B cell (primary cell): ENCODE measurements around the gene PPP5C. TPM values are rescaled to one million over a fixed set of nuclear protein-coding genes. Genes with fewer than 3 reads are reported as not detected.

ENCODE experiments used
- ATAC-seq: fragments of 200-7000 bp; cut with Tn5 transposase; one replicate; pipeline ENCODE4 v1.10.0; 2021; ENCODE audit warnings: low read depth, mild to moderate bottlenecking, moderate number of reproducible peaks, moderate library complexity
- CTCF ChIA-PET: fragments of 350-600 bp; sonication (Branson Sonifier 250); formaldehyde crosslinking; loops from one replicate; lab custom pipeline; 2021; ENCODE audit warnings: antibody characterized with exemption, inconsistent platforms; lab: Charles Lee
- POLR2A ChIA-PET: fragments of 350-600 bp; sonication (Branson Sonifier 250); formaldehyde crosslinking; loops from one replicate; lab custom pipeline; 2021; ENCODE audit warnings: antibody characterized with exemption; lab: Charles Lee
- DNase-seq: peaks from one replicate; pipeline ENCODE4 v3.0.0; 2013
- H2AFZ ChIP-seq: 2 replicates; pipeline ENCODE4 v1.6.1; 2012; ENCODE audit warnings: mild to moderate bottlenecking, low read depth, low read length; ENCODE audit not compliant: insufficient read depth, poor library complexity, severe bottlenecking
- H3K27ac ChIP-seq, 2 donors: 1 replicate in 1 of 2; 2 replicates in 1 of 2; pipeline ENCODE4 v1.5.1; 2012 to 2013; ENCODE audit warnings: low read length in 2 of 2, mild to moderate bottlenecking in 2 of 2, moderate library complexity in 1 of 2
- H3K27me3 ChIP-seq, 4 experiments: fragments of 200-600 bp in 1 of 4; sonication (generic) in 1 of 4; replicated peaks in 1 of 4; 1 replicate in 2 of 4; 2 replicates in 2 of 4; pipeline versions ENCODE4 v1.6.1 to v1.7.0; 2013 to 2016; ENCODE audit warnings: low read length in 3 of 4, mild to moderate bottlenecking in 2 of 4, mixed read lengths in 1 of 4, moderate library complexity in 1 of 4; ENCODE audit not compliant: insufficient read depth in 4 of 4, control insufficient read depth in 3 of 4; ENCODE audit errors: control extremely low read depth in 1 of 4
- H3K36me3 ChIP-seq, 2 experiments: replicated peaks in 1 of 2; 1 replicate in 1 of 2; 2 replicates in 1 of 2; pipeline versions ENCODE4 v1.6.1 to v1.7.1; 2013; ENCODE audit warnings: low read length in 1 of 2; ENCODE audit not compliant: insufficient read depth in 2 of 2, control insufficient read depth in 1 of 2; ENCODE audit errors: control extremely low read depth in 1 of 2, extremely low read depth in 1 of 2
- H3K4me1 ChIP-seq, 2 donors: fragments of 200-600 bp in 1 of 2; sonication (generic) in 1 of 2; 1 replicate in 1 of 2; 2 replicates in 1 of 2; pipeline versions ENCODE4 v1.5.1 to v1.6.1; 2013 to 2017; ENCODE audit warnings: low read length in 2 of 2; ENCODE audit not compliant: control insufficient read depth in 2 of 2, insufficient read depth in 2 of 2
- H3K4me2 ChIP-seq: replicated peaks from 2 replicates; pipeline ENCODE3; 2012; ENCODE audit warnings: mild to moderate bottlenecking, low read depth, low read length; ENCODE audit not compliant: poor library complexity, severe bottlenecking
- H3K4me3 ChIP-seq, 5 experiments: fragments of 200-600 bp in 1 of 5; sonication (generic) in 1 of 5; 1 replicate in 3 of 5; 2 replicates in 2 of 5; pipeline versions ENCODE4 v1.5.1 to v1.7.0; 2011 to 2016; ENCODE audit warnings: low read length in 4 of 5, mild to moderate bottlenecking in 4 of 5, low read depth in 2 of 5, control low read depth in 1 of 5, moderate library complexity in 1 of 5; ENCODE audit not compliant: insufficient read depth in 1 of 5; ENCODE audit errors: control extremely low read depth in 1 of 5, extremely low read depth in 1 of 5
- H3K79me2 ChIP-seq: fragments of 200-600 bp; sonication (generic); one replicate; pipeline ENCODE4 v1.6.0; 2016; ENCODE audit warnings: low read length; ENCODE audit not compliant: control insufficient read depth, insufficient read depth
- H3K9ac ChIP-seq: fragments of 200-600 bp; sonication (generic); 2 replicates; pipeline ENCODE4 v1.6.1; 2017; ENCODE audit warnings: mild to moderate bottlenecking, low read length, moderate library complexity
- H3K9me3 ChIP-seq, 3 donors: one replicate each; pipeline versions ENCODE4 v1.6.1 to v1.7.1; 2013; ENCODE audit warnings: low read length in 2 of 3; ENCODE audit not compliant: control insufficient read depth in 2 of 3, insufficient read depth in 1 of 3; ENCODE audit errors: control extremely low read depth in 1 of 3
- H4K20me1 ChIP-seq: 2 replicates; pipeline ENCODE4 v1.6.0; 2012; ENCODE audit warnings: mild to moderate bottlenecking, low read length; ENCODE audit not compliant: insufficient read depth, control insufficient read depth, poor library complexity, severe bottlenecking
- H3K27ac Mint-ChIP-seq: one replicate; pipeline ENCODE4 v1.8.0; 2021; ENCODE audit warnings: mixed read lengths
- H3K27me3 Mint-ChIP-seq: one replicate; pipeline ENCODE4 v1.8.0; 2021; ENCODE audit warnings: mixed read lengths
- H3K4me1 Mint-ChIP-seq: one replicate; pipeline ENCODE4 v1.8.0; 2021; ENCODE audit warnings: mixed read lengths
- H3K4me3 Mint-ChIP-seq: one replicate; pipeline ENCODE4 v1.8.0; 2021; ENCODE audit warnings: mixed read lengths
- H3K9me3 Mint-ChIP-seq: one replicate; pipeline ENCODE4 v1.8.0; 2022; ENCODE audit warnings: mixed read lengths; ENCODE audit not compliant: insufficient read depth
- CTCF ChIP-seq: fragments of 200-600 bp; IDR thresholded peaks from one replicate; pipeline ENCODE4 v1.8.0; 2022; ENCODE audit warnings: antibody characterized with exemption, mild to moderate bottlenecking
- EZH2 ChIP-seq: IDR thresholded peaks from 2 replicates; pipeline ENCODE4 v1.6.1; 2012; ENCODE audit warnings: borderline replicate concordance, low read depth, mild to moderate bottlenecking, moderate library complexity, low read length; ENCODE audit not compliant: insufficient read depth, poor library complexity, severe bottlenecking
- WGBS: methylation state at CpG from one replicate; pipeline ENCODE4 v1.1.5; 2013; ENCODE audit warnings: missing lambda C conversion rate; ENCODE audit not compliant: insufficient coverage; 5-methylcytosine and 5-hydroxymethylcytosine counted together
- intact Hi-C: fragments of 100-400 bp; cut with micrococcal nuclease; formaldehyde crosslinking; loops from one replicate; pipeline ENCODE4 v1.10.0; 2022
- polyA plus RNA-seq: library from polyadenylated mRNA; depleted of rRNA; stranded (reverse); fragments of >200 nt; gene quantifications from 2 replicates; pipeline ENCODE4 v1.2.3, GENCODE V29; 2012
- total RNA-seq, 2 donors: library from RNA; stranded (reverse); fragments of 120-200 nt in 1 of 2; gene quantifications; 1 replicate in 1 of 2; 2 replicates in 1 of 2; pipeline versions ENCODE4 v1.2.3 to v1.2.4, GENCODE V29; 2013 to 2022

PPP5C gene
- total and polyA plus RNA-seq, 2 donors (not counting 1 experiment from before 2014, with no cell fraction given), result 51.2 to 70.5 TPM

- Histone ChIP-seq H3K4me1 (no peaks in the 10 kb centered on the region), H3K79me2 (no peaks in the 10 kb centered on the region), H3K9me3 (peaks cover 1 to 29% (median 26%) of the 10 kb centered on the region in 3 donors), H3K27me3 (peaks cover 0 to 3% (median 0%) of the 10 kb centered on the region in 4 experiments), H2AFZ (no peak overlapping the region), H3K4me3 (no peak overlapping the region), H3K4me2 (no peak overlapping the region), H3K27ac (no peak overlapping the region), H4K20me1 (no peaks in the 10 kb centered on the region), H3K36me3 (no peaks in the 10 kb centered on the region), H3K9ac (no peak overlapping the region)
- 89% methylated on average over 2 of the region's 2 CpGs for WGBS
- CTCF ChIA-PET, result no interaction called here
- Mint-ChIP-seq H3K4me3 (no peak overlapping the region), H3K9me3 (peaks cover 27% of the 10 kb centered on the region), H3K27me3 (peaks cover 3% of the 10 kb centered on the region), H3K27ac (no peak overlapping the region), H3K4me1 (no peaks in the 10 kb centered on the region)
- intact Hi-C loops, result no loop called here
- DNase-seq (no peak), ATAC-seq (no peak)
- POLR2A ChIA-PET, result no interaction called here
- TF ChIP-seq CTCF (no peak), EZH2 (no peak)
These were observed 18.8 kb upstream of the PPP5C start for GRCh38 chr19:46328079-46328478.

GRCh38 chr19:46330319-46330918 is 16.5 kb upstream of the PPP5C start:
- ChIA-PET CTCF (no interaction called here), POLR2A (no interaction called here)
- Histone ChIP-seq H3K4me1 (no peaks in the 10 kb centered on the region), H3K4me2 (no peak overlapping the region), H3K9ac (no peak overlapping the region), H2AFZ (no peak overlapping the region), H4K20me1 (no peaks in the 10 kb centered on the region), H3K27me3 (peaks cover 0 to 3% (median 0%) of the 10 kb centered on the region in 4 experiments), H3K36me3 (no peaks in the 10 kb centered on the region), H3K4me3 (no peak overlapping the region), H3K9me3 (peaks cover 1 to 29% (median 26%) of the 10 kb centered on the region in 3 donors), H3K79me2 (no peaks in the 10 kb centered on the region), H3K27ac (no peak overlapping the region)
- Mint-ChIP-seq H3K4me1 (no peaks in the 10 kb centered on the region), H3K9me3 (peaks cover 24% of the 10 kb centered on the region), H3K27ac (no peak overlapping the region), H3K27me3 (peaks cover 3% of the 10 kb centered on the region), H3K4me3 (no peak overlapping the region)
- WGBS, result 78% methylated on average over 2 of the region's 2 CpGs
- no peak for TF ChIP-seq EZH2
- no peak for TF ChIP-seq CTCF
- intact Hi-C loops, result no loop called here
- ATAC-seq (no peak), DNase-seq (no peak)
